ENCODE measurements around the gene SDHB. TPM values are rescaled to one million over a fixed set of nuclear protein-coding genes. Genes with fewer than 3 reads are reported as not detected.
A peak's percentile ranks its signal among the peaks of the same experiment; 100 is the strongest.

SDHB gene
- total and polyA plus RNA-seq, 2 donors (not counting 1 experiment from before 2014, with no cell fraction given) = 58.0 to 61.0 TPM

DNA sequence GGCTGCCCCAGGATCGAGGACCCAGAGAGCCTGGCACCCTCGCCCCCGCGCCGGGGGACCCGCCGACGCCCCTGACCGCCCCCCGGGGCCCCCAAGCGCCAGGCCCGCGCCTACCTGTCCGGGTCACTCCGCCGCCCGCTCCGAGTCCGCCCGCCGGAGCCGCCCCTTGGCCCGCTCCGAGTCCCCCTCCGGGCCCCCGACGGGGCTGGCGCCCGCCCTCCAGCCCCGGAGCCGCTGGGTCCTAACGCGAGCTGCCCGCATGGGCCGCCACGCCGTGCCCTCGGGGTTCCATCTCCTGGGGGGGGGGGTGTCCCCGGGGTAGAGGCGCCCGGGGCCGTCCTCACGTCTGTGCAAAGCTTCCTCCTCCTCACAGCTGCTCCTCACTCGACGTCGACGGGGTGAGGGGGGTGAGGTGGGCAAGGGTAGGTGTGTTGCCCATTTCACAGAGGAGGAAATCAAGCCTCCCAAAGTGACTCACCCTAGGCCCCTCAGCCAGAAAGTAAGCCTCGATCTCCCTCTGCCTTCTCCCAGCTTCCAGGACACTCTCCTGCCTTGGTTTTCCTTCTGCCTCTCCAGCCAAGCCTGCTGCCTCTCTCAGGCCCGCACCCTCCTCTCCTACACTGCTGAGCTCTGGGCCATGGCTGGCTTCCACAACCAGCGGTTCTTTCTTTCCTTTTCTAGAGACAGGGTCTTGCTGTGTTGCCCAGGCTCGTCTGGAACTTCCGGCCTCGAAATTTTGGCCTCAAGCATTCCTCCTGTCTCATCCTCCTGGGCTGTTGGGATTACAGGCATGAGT is 73.2 kb downstream of the SDHB start, which contains the start of gene MFAP2:
Gene MFAP2 (minus strand): TSS at position 148 of the 796 bp plus-strand sequence. CDS start 2,347 bp downstream, outside the sequence.
- H3K4me3 ChIP-seq (ENCODE audit: control extremely low read depth in 1 of 5, extremely low read depth in 1 of 5, insufficient read depth in 1 of 5, low read depth in 2 of 5, low read length in 4 of 5) = peak within 1 kb of the TSS in 2 of 5 experiments; percentile 21 to 43
- CTCF ChIA-PET = interaction anchor here (1.1 kb wide), 1 partner anchor 20 kb away, joined by 3 read pairs; no protein-coding TSS in a partner anchor

More for the DNA sequence above, 73.2 kb downstream of the SDHB start, which contains the start of gene MFAP2:
- peaks cover 20% of the 10 kb centered on the region for H3K27me3 Mint-ChIP-seq
- H3K4me1 ChIP-seq (ENCODE audit: control insufficient read depth in 2 of 2, insufficient read depth in 2 of 2, low read length in 2 of 2) = peaks cover 7 to 9% of the 10 kb centered on the region in 2 donors
- POLR2A ChIA-PET = no interaction called here
- intact Hi-C loops (cut with micrococcal nuclease) = no loop called here
- peak within 1 kb of the TSS; percentile 77 for H3K4me3 Mint-ChIP-seq
- H3K9ac ChIP-seq (ENCODE audit: low read length) = peak within 1 kb of the TSS; percentile 29
- ATAC-seq (ENCODE audit: low read depth) (no peak), DNase-seq (no peak)
- H3K27me3 ChIP-seq (replicated peaks in 1 of 4; ENCODE audit: control extremely low read depth in 1 of 4, control insufficient read depth in 3 of 4, insufficient read depth in 4 of 4, low read length in 3 of 4) = peaks cover 0 to 32% (median 6%) of the 10 kb centered on the region in 4 experiments
- WGBS (ENCODE audit: insufficient coverage) = 13% methylated on average over 44 of the region's 53 CpGs
- H3K9me3 ChIP-seq (ENCODE audit: control extremely low read depth in 1 of 3, control insufficient read depth in 2 of 3, insufficient read depth in 1 of 3, low read length in 2 of 3) = peaks cover 0 to 4% (median 0%) of the 10 kb centered on the region in 3 donors
- TF ChIP-seq EZH2 (IDR thresholded peaks at IDR 0.05; ENCODE audit: borderline replicate concordance, insufficient read depth, low read depth, low read length, poor library complexity, severe bottlenecking) = no peak
- TF ChIP-seq, protein P1, sequence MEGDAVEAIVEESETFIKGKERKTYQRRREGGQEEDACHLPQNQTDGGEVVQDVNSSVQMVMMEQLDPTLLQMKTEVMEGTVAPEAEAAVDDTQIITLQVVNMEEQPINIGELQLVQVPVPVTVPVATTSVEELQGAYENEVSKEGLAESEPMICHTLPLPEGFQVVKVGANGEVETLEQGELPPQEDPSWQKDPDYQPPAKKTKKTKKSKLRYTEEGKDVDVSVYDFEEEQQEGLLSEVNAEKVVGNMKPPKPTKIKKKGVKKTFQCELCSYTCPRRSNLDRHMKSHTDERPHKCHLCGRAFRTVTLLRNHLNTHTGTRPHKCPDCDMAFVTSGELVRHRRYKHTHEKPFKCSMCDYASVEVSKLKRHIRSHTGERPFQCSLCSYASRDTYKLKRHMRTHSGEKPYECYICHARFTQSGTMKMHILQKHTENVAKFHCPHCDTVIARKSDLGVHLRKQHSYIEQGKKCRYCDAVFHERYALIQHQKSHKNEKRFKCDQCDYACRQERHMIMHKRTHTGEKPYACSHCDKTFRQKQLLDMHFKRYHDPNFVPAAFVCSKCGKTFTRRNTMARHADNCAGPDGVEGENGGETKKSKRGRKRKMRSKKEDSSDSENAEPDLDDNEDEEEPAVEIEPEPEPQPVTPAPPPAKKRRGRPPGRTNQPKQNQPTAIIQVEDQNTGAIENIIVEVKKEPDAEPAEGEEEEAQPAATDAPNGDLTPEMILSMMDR (IDR thresholded peaks at IDR 0.05) = no peak
- H4K20me1 ChIP-seq (ENCODE audit: control insufficient read depth, insufficient read depth, low read length, poor library complexity, severe bottlenecking) = no peaks in the 10 kb centered on the region
- no peaks in the 10 kb centered on the region for H3K9me3 Mint-ChIP-seq (ENCODE audit: insufficient read depth)
- peaks cover 11% of the 10 kb centered on the region for H3K4me1 Mint-ChIP-seq
- no peaks in the 10 kb centered on the region for H3K79me2 ChIP-seq (ENCODE audit: control insufficient read depth, insufficient read depth, low read length)
- peak within 1 kb of the TSS; percentile 49 for H2AFZ ChIP-seq (ENCODE audit: insufficient read depth, low read depth, low read length, poor library complexity, severe bottlenecking)
- H3K4me2 ChIP-seq (replicated peaks; ENCODE audit: low read depth, low read length, poor library complexity, severe bottlenecking) = peak within 1 kb of the TSS; percentile 73
- no peak within 1 kb of the TSS for H3K27ac Mint-ChIP-seq
- H3K36me3 ChIP-seq (replicated peaks in 1 of 2; ENCODE audit: control extremely low read depth in 1 of 2, control insufficient read depth in 1 of 2, extremely low read depth in 1 of 2, insufficient read depth in 2 of 2, low read length in 1 of 2) = peaks cover 0 to 3% of the 10 kb centered on the region in 2 experiments
- no peak within 1 kb of the TSS for H3K27ac ChIP-seq (ENCODE audit: low read length in 2 of 2)

Data from B cell (primary cell).